ENCODE data around the gene THSD7A. TPM values are rescaled to one million over a fixed set of nuclear protein-coding genes. Genes with fewer than 3 reads are reported as not detected.

THSD7A gene
- total RNA-seq, 1 donor from 2014 or later = 0.28 TPM

GRCh38 chr7:11754123-11754522, 77.9 kb downstream of the THSD7A start:
- H3K27me3 ChIP-seq = no peaks in the 10 kb centered on the region
- Mint-ChIP-seq H3K4me1 (peaks cover 7% of the 10 kb centered on the region), H3K9me3 (no peaks in the 10 kb centered on the region), H3K36me3 (no peaks in the 10 kb centered on the region), H3K27ac (no peak overlapping the region), H3K4me3 (no peak overlapping the region), H3K27me3 (ENCODE audit: insufficient read depth, low read depth) (no peaks in the 10 kb centered on the region)
- H3K36me3 ChIP-seq = no peaks in the 10 kb centered on the region
- H3K9ac ChIP-seq = no peak overlapping the region
- TF ChIP-seq EZH2phosphoT487 (IDR thresholded peaks at IDR 0.05) = no peak
- no peak for TF ChIP-seq EZH2 (IDR thresholded peaks at IDR 0.05)
- TF ChIP-seq CTCF (IDR thresholded peaks at IDR 0.05) = no peak
- no peaks in the 10 kb centered on the region for H4K20me1 ChIP-seq (ENCODE audit: low read depth)
- H3F3A ChIP-seq (ENCODE audit: low read depth) = no peaks in the 10 kb centered on the region
- H2AFZ ChIP-seq (replicated peaks) = no peak overlapping the region
- no peaks in the 10 kb centered on the region for H3K9me3 ChIP-seq (ENCODE audit: low read depth)
- H3K79me2 ChIP-seq (ENCODE audit: low read depth) = no peaks in the 10 kb centered on the region
- H3K4me3 ChIP-seq = no peak overlapping the region
- no peak overlapping the region for H3K4me2 ChIP-seq
- no peaks in the 10 kb centered on the region for H3K4me1 ChIP-seq
- no peak overlapping the region for H3K27ac ChIP-seq
- no peak for DNase-seq (ENCODE audit: low spot score)

GRCh38 chr7:11753433-11753832, 78.6 kb downstream of the THSD7A start:
- Histone ChIP-seq H3K4me2 (no peak overlapping the region), H3K9ac (no peak overlapping the region), H3K4me1 (no peaks in the 10 kb centered on the region), H3K36me3 (no peaks in the 10 kb centered on the region), H3K4me3 (no peak overlapping the region), H3K79me2 (ENCODE audit: low read depth) (no peaks in the 10 kb centered on the region), H3K9me3 (ENCODE audit: low read depth) (no peaks in the 10 kb centered on the region), H4K20me1 (ENCODE audit: low read depth) (no peaks in the 10 kb centered on the region), H2AFZ (replicated peaks) (no peak overlapping the region), H3K27ac (no peak overlapping the region), H3F3A (ENCODE audit: low read depth) (no peaks in the 10 kb centered on the region), H3K27me3 (no peaks in the 10 kb centered on the region)
- no peak overlapping the region for H3K27ac Mint-ChIP-seq
- H3K36me3 Mint-ChIP-seq = no peaks in the 10 kb centered on the region
- H3K9me3 Mint-ChIP-seq = no peaks in the 10 kb centered on the region
- H3K4me3 Mint-ChIP-seq = no peak overlapping the region
- DNase-seq (ENCODE audit: low spot score) = peak; percentile 9
- H3K27me3 Mint-ChIP-seq (ENCODE audit: insufficient read depth, low read depth) = no peaks in the 10 kb centered on the region
- H3K4me1 Mint-ChIP-seq = peaks cover 7% of the 10 kb centered on the region
- TF ChIP-seq EZH2phosphoT487 (IDR thresholded peaks at IDR 0.05) (no peak), EZH2 (IDR thresholded peaks at IDR 0.05) (no peak), CTCF (IDR thresholded peaks at IDR 0.05) (no peak)

- H3K9me3 Mint-ChIP-seq = no peaks in the 10 kb centered on the region
- no peaks in the 10 kb centered on the region for H3K36me3 Mint-ChIP-seq
- TF ChIP-seq EZH2 (IDR thresholded peaks at IDR 0.05) (no peak), EZH2phosphoT487 (IDR thresholded peaks at IDR 0.05) (no peak), CTCF (IDR thresholded peaks at IDR 0.05) (no peak)
- no peak overlapping the region for H3K27ac ChIP-seq
- H3K4me1 ChIP-seq = no peaks in the 10 kb centered on the region
- H3K27me3 ChIP-seq = no peaks in the 10 kb centered on the region
- H3K9me3 ChIP-seq (ENCODE audit: low read depth) = no peaks in the 10 kb centered on the region
- no peaks in the 10 kb centered on the region for H3K79me2 ChIP-seq (ENCODE audit: low read depth)
- DNase-seq (ENCODE audit: low spot score) = peak; percentile 4
- no peaks in the 10 kb centered on the region for H4K20me1 ChIP-seq (ENCODE audit: low read depth)
- no peaks in the 10 kb centered on the region for H3K27me3 Mint-ChIP-seq (ENCODE audit: insufficient read depth, low read depth)
- H3K27ac Mint-ChIP-seq = no peak overlapping the region
- no peak overlapping the region for H3K4me2 ChIP-seq
- no peak overlapping the region for H3K4me3 Mint-ChIP-seq
- peaks cover 7% of the 10 kb centered on the region for H3K4me1 Mint-ChIP-seq
- no peaks in the 10 kb centered on the region for H3K36me3 ChIP-seq
- H2AFZ ChIP-seq (replicated peaks) = no peak overlapping the region
- no peak overlapping the region for H3K9ac ChIP-seq
- no peaks in the 10 kb centered on the region for H3F3A ChIP-seq (ENCODE audit: low read depth)
- H3K4me3 ChIP-seq = no peak overlapping the region
Measured at GRCh38 chr7:11751807-11752389, 80.1 kb downstream of the THSD7A start.

Measured in neural progenitor cell (in vitro differentiated cells).